ENCODE measurements around the gene KLHL22. TPM values are rescaled to one million over a fixed set of nuclear protein-coding genes. Genes with fewer than 3 reads are reported as not detected.

The KLHL22 gene
- total RNA-seq, 4 donors from 2014 or later = 24.1 to 32.2 (median 28.4) TPM

DNA sequence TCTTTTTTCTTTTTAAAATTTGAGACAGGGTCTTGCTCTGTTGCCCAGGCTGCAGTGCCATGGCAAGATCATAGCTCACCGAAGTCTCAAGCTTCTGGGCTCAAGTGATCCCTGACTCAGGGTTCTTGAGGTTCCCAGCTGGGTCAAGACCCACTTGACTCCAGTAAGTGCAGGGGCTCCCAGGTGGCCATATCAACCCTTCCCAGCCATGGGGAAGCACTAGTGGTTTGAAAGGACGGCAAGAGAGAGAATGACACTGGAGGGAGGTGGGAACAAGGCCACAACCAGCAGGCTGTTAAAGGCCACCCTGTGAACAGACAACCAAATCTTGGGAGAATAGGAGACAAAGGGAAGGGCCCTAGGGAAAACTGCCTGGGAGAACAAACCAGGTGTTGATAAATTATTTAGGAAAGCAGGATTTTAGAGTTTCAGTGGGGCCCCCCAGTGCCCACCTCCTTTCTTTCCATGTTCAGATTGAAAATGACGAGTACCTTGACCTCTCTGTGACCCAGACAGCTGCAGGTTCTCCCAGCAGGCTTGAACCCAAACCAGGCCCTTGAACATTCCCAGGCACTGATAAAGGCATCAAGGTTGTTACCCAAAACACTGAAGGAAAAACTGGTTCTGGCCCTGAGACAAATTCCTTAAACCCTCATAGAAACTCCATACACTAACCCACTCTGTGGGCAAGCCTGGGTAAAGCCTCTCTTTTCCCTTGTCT is 28.8 kb downstream of the KLHL22 start:
- ATAC-seq (no peak), DNase-seq (no peak)
- peaks cover 13 to 17% of the 10 kb centered on the region in 2 donors for H3K4me1 ChIP-seq
- in situ Hi-C loops (cut with MboI; ENCODE audit: low sequenced_read_pairs in 4 of 4) (loop anchor here in 2 of 4 donors (10.0 to 25.0 kb wide), 2 partner anchors 52 to 220 kb away; no protein-coding TSS in a partner anchor), intact Hi-C loops (cut with DNase I; ENCODE audit: low total_unique reads) (no loop called here)
- H3K27ac ChIP-seq = no peak overlapping the region
- no peak for TF ChIP-seq POLR2A (IDR thresholded peaks at IDR 0.05)
- TF ChIP-seq, protein P1, sequence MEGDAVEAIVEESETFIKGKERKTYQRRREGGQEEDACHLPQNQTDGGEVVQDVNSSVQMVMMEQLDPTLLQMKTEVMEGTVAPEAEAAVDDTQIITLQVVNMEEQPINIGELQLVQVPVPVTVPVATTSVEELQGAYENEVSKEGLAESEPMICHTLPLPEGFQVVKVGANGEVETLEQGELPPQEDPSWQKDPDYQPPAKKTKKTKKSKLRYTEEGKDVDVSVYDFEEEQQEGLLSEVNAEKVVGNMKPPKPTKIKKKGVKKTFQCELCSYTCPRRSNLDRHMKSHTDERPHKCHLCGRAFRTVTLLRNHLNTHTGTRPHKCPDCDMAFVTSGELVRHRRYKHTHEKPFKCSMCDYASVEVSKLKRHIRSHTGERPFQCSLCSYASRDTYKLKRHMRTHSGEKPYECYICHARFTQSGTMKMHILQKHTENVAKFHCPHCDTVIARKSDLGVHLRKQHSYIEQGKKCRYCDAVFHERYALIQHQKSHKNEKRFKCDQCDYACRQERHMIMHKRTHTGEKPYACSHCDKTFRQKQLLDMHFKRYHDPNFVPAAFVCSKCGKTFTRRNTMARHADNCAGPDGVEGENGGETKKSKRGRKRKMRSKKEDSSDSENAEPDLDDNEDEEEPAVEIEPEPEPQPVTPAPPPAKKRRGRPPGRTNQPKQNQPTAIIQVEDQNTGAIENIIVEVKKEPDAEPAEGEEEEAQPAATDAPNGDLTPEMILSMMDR (IDR thresholded peaks at IDR 0.05 in 4 of 5, conservative IDR thresholded peaks at IDR 0.05 in 1 of 5) = no peak
- H3K9me3 ChIP-seq = no peaks in the 10 kb centered on the region
- H3K27me3 ChIP-seq = no peaks in the 10 kb centered on the region
- H3K36me3 ChIP-seq = peaks cover 0 to 13% of the 10 kb centered on the region in 2 donors
- H3K4me3 ChIP-seq = no peak overlapping the region

DNA sequence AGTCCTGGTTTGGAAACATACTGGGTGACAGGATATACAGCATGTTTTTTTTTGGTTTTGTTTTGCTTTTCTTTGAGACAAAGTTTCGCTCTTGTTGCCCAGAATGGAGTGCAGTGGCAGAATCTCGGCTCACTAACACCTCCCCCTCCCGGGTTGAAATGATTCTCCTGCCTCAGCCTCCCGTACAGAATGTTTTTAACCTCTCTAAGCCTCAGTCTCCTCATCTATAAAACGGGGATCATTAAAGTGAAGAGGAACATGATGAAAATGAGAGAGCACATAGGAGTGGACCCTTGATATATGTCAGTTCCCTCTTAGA is 29.9 kb downstream of the KLHL22 start:
- H3K4me3 ChIP-seq = no peak overlapping the region
- no peaks in the 10 kb centered on the region for H3K27me3 ChIP-seq
- H3K4me1 ChIP-seq = peaks cover 13 to 17% of the 10 kb centered on the region in 2 donors
- in situ Hi-C loops (cut with MboI; ENCODE audit: low sequenced_read_pairs in 4 of 4) (loop anchor here in 2 of 4 donors (10.0 to 25.0 kb wide), 2 partner anchors 51 to 222 kb away; no protein-coding TSS in a partner anchor), intact Hi-C loops (cut with DNase I; ENCODE audit: low total_unique reads) (no loop called here)
- H3K9me3 ChIP-seq = no peaks in the 10 kb centered on the region
- DNase-seq (no peak), ATAC-seq (no peak)
- H3K36me3 ChIP-seq = peaks cover 0 to 13% of the 10 kb centered on the region in 2 donors
- TF ChIP-seq, protein P1 (IDR thresholded peaks at IDR 0.05 in 4 of 5, conservative IDR thresholded peaks at IDR 0.05 in 1 of 5) = no peak
- TF ChIP-seq POLR2A (IDR thresholded peaks at IDR 0.05) = no peak
- no peak overlapping the region for H3K27ac ChIP-seq

DNA sequence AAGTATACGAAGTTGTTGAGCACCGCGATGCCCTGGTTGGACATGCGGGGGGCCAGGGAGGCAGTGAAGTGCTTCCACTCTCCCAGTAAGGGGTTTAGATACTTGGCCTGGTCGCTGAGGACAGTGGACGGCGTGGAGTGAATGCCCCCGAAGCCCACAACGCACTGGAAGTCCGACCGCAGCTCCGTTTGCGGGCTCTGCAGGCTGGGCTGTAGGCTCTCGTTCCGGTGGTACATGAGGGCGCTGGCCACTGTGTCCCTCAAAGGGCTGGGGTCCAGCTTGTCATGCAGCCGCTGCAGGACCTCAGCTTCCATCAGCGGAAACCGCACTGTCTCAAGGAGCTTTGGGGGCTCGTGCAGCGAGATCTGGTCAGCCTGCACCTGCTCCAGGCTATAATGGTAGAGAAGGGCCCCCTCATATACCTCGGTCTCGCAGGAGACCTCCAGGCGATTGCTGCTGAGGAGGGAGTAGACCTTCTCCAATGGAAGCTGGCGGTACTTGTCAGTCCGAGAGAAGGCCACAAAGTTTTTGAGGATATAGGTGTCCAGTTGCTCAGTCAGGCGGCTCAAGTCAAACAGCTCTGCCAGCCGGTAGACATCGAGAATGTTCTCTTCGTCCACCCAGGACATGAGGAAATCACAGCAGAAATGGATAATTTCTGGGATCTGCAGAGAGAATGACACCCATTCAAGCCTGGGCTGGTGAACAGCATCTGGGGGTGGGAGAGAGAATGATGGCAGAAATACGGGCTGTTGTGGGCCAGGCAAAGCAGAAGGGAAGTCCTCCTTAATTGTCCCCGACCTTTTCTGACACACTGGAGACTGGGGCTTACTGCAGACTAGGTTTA is 30.5 kb downstream of the KLHL22 start:
- TF ChIP-seq, protein P1 (IDR thresholded peaks at IDR 0.05 in 4 of 5, conservative IDR thresholded peaks at IDR 0.05 in 1 of 5) = no peak
- no peak for TF ChIP-seq POLR2A (IDR thresholded peaks at IDR 0.05)
- Histone ChIP-seq H3K4me3 (no peak overlapping the region), H3K27ac (no peak overlapping the region), H3K4me1 (peaks cover 13 to 17% of the 10 kb centered on the region in 2 donors), H3K36me3 (peaks cover 0 to 13% of the 10 kb centered on the region in 2 donors), H3K27me3 (no peaks in the 10 kb centered on the region), H3K9me3 (no peaks in the 10 kb centered on the region)
- ATAC-seq = no peak
- no peak for DNase-seq
- in situ Hi-C loops (cut with MboI; ENCODE audit: low sequenced_read_pairs in 4 of 4) (loop anchor here in 2 of 4 donors (10.0 to 25.0 kb wide), 2 partner anchors 50 to 222 kb away; no protein-coding TSS in a partner anchor), intact Hi-C loops (cut with DNase I; ENCODE audit: low total_unique reads) (no loop called here)

DNA sequence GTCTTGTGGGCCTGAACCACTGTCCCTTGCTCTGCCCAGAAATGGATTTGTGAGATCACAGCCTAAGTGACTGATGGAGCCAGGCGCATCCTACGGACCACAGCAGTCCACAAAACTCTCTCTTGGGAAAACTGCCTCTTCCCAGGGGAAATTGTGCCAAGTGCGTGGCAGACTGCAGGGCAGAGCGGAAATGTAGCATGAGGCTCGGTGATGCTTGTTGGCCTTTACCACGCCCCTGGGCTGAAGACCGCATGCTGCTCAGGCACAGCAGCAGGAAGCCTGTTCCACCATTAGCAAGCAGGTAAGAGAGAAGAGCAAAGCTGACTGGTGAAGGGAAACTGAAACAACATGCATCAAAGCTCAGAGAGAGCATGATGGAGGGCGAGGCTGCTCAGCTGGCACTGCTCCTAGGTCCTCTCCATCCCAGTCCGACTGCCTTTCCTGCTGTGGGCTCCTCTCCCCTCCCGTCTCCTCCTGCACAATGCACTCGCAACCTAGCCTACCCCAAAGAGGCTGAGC is 31.4 kb downstream of the KLHL22 start:
- DNase-seq (no peak), ATAC-seq (no peak)
- intact Hi-C loops (cut with DNase I; ENCODE audit: low total_unique reads) = no loop called here

More for the DNA sequence above, 31.4 kb downstream of the KLHL22 start:
- H3K9me3 ChIP-seq = no peaks in the 10 kb centered on the region
- in situ Hi-C loops (cut with MboI; ENCODE audit: low sequenced_read_pairs in 4 of 4) = loop anchor here in 2 of 4 donors (10.0 to 25.0 kb wide), 2 partner anchors 49 to 223 kb away; no protein-coding TSS in a partner anchor
- no peak overlapping the region for H3K4me3 ChIP-seq
- peaks cover 13 to 17% of the 10 kb centered on the region in 2 donors for H3K4me1 ChIP-seq
- peaks cover 0 to 12% of the 10 kb centered on the region in 2 donors for H3K36me3 ChIP-seq
- no peak for TF ChIP-seq POLR2A (IDR thresholded peaks at IDR 0.05)
- TF ChIP-seq, protein P1 (IDR thresholded peaks at IDR 0.05 in 4 of 5, conservative IDR thresholded peaks at IDR 0.05 in 1 of 5) = no peak
- no peak overlapping the region for H3K27ac ChIP-seq
- no peaks in the 10 kb centered on the region for H3K27me3 ChIP-seq

All from gastrocnemius medialis (tissue), 4 donors.